GM21786 (cell line): ENCODE measurements around the gene ATAD3A.
"Not testable (repeated sequence)": the region's sequence is repeated elsewhere in the genome, so short reads cannot be mapped to it uniquely, and the experiment has no call there.

Experiments used
- ATAC-seq: cut with Tn5 transposase; IDR thresholded peaks from one replicate; pipeline ENCODE4 v1.9.1; 2021; ENCODE audit not compliant: unreplicated experiment

Gene ATAD3A

GRCh38 chr1:1553821-1554494, 42.0 kb downstream of the ATAD3A start:
- ATAC-seq, result no peak

GRCh38 chr1:1554550-1554925, 42.6 kb downstream of the ATAD3A start:
- no peak for ATAC-seq

GRCh38 chr1:1554926-1555915, 43.3 kb downstream of the ATAD3A start:
- no peak for ATAC-seq

DNA sequence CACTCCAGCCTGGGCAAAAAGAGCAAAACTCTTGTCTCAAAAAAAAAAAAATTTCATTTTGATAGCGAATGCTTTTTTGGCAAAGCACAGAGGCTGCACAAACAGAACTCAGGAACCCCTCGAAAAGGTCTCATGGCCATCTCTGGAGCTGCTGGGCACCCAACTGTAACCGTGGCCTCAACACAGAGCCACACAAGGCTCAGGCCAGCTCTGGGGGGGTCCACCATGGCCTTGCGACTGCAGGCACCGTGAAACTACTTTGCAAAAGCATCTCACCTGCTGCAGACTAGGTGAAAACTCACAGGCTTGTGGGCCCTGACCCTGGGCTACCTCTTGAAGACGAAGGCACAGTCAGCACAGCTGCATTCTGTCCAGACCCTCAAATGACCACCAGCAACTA, 44.5 kb downstream of the ATAD3A start:
- no peak for ATAC-seq

DNA sequence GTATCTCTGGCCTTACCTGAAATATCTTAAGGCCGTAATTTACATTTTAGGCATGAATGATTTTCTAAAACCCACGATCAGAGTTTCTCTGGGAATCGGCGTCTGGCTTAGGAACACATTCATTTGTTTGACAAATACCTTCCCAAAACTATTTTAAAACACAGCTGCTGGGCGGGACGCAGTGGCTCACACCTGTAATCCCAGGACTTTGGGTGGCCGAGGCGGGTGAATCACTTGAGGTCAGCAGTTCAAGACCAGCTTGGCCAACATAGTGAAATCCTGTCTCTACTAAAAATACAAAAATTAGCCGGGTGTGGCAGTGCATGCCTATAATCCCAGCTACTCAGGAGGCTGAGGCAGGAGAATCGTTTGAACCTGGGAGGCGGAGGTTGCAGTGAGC, 45.0 kb downstream of the ATAD3A start:
- not testable (repeated sequence) for ATAC-seq

DNA sequence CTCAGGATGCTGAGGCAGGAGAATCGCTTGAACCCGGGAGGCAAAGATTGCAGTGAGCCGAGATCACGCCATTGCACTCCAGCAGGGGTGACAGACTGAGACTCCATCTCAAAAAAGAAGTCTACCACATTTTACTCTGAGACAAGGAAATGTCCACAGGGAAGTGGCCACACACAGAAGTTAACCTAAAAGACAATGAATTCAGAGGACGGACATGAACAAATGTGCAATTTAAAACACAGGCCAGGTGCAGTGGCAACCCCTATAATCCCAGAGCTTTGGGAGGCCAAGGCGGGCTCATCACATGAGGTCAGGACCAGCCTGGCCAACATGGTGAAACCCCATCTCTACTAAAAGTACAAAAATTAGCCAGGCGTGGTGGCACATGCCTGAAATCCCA, 45.7 kb downstream of the ATAD3A start:
- ATAC-seq, result not testable (repeated sequence)

GRCh38 chr1:1558591-1558990, 46.6 kb downstream of the ATAD3A start:
- ATAC-seq, result no peak

DNA sequence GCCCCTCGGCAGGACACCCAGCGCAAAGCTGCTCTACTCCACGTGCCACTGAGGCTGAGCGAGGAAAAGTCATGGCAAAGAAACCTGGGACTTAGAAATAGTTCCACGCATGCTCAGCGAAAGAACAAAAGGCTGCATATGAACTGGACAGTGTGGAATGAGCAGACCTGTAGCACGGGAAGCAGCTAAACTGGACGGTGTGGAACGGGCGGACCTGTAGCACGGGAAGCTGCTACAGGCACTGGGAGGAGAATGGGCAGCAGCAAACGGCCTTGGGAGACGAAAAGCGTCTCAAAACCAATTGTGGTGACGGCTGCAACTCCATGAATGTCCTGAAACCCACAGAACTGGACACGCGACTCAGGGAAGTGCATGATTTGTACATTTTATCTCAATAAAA, 47.1 kb downstream of the ATAD3A start:
- ATAC-seq, result no peak

DNA sequence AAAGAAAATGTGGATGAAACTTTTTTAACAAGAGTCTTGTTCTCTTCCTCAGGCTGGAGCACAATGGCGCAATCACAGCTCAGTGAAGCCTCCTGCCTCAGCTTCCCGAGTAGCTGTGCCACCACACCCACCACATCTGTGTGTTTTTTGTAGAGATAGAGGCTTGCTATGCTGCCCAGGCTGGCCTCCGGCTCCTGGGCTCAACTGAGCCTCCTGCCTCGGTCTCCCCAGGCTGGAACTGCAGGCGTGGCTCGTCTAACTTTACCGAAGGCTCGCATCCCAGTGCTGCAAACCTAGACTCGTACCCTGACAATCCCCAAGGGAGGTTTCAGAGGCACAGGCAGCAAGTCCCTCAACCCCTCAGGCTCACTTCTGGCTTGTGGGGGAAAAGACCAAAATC, 48.2 kb downstream of the ATAD3A start:
- ATAC-seq, result no peak

GRCh38 chr1:1561801-1562470, 50.0 kb downstream of the ATAD3A start:
- no peak for ATAC-seq

- no peak for ATAC-seq
Measured at GRCh38 chr1:1562556-1563195, 50.7 kb downstream of the ATAD3A start.

- no peak for ATAC-seq
Measured at GRCh38 chr1:1563688-1564087, 51.7 kb downstream of the ATAD3A start.

- no peak for ATAC-seq
Measured at GRCh38 chr1:1564268-1564667, 52.3 kb downstream of the ATAD3A start.

DNA sequence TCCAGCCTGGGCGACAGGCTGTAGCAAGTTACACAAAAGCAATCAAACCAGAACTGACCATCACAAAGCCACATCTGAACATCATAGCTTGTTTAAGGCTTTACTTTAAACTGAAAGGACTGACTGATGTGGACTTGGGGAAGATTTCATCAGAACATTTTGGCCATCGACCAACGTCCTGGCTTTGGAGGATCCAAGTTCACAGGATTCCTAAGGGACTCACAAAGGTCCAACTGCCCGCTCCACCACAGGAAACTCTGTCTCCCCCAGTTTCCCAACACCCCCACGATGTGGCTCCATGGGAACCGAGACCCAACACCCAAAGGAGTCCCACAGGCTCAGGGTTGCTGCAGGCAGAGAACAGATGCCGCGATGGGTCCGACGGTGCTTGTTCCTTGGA, 53.4 kb downstream of the ATAD3A start:
- no peak for ATAC-seq

DNA sequence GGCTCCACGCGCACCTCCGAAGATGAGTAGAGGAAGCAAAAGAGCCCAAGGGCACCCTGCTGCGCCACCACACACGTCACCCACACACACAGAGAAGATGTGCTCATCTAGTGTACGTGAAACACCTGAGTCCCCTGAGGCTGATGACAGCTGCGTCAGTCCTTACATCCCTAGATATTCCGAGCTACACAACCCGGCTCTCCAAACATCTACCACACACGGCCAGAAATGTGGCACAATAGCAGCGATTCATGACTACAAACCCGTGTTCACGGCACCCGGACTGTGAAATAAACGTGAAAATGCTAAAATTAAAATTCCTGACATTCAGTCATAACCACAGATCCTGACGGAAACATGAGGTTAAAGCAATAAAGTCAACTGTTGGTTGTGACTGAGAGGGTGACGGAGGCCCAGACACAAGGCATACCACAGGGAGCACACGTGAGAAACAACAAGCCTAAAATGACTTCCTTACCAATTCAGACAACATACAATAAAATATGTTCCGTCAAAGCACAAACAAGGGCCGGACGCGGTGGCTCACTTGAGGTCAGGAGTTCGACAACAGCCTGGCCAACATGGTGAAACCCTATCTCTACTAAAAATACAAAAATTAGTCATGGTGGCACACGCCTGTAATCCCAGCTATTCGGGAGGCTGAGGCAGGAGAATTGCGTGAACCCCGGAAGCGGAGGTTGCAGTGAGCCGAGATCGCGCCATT, 55.4 kb downstream of the ATAD3A start:
- ATAC-seq, result no peak

GRCh38 chr1:1567891-1568291, 55.9 kb downstream of the ATAD3A start:
- no peak for ATAC-seq

- ATAC-seq, result no peak
Measured at GRCh38 chr1:1569341-1569740, 57.4 kb downstream of the ATAD3A start.

- ATAC-seq, result peak; percentile 46
Measured at GRCh38 chr1:1573843-1574720, 62.1 kb downstream of the ATAD3A start.

- ATAC-seq, result peak; percentile 68
Measured at GRCh38 chr1:1574721-1575537, 63.0 kb downstream of the ATAD3A start, which contains the start of gene SSU72. TSS of gene SSU72 (minus strand) at chr1:1574863. CDS start at chr1:1574557, 306 bp downstream.
